ENCODE measurements around the gene BNIP2. TPM values are rescaled to one million over a fixed set of nuclear protein-coding genes. Genes with fewer than 3 reads are reported as not detected.
A peak's percentile ranks its signal among the peaks of the same experiment; 100 is the strongest.

BNIP2 gene
- total RNA-seq, 2 experiments from 2014 or later, result 65.3 to 108 TPM

DNA sequence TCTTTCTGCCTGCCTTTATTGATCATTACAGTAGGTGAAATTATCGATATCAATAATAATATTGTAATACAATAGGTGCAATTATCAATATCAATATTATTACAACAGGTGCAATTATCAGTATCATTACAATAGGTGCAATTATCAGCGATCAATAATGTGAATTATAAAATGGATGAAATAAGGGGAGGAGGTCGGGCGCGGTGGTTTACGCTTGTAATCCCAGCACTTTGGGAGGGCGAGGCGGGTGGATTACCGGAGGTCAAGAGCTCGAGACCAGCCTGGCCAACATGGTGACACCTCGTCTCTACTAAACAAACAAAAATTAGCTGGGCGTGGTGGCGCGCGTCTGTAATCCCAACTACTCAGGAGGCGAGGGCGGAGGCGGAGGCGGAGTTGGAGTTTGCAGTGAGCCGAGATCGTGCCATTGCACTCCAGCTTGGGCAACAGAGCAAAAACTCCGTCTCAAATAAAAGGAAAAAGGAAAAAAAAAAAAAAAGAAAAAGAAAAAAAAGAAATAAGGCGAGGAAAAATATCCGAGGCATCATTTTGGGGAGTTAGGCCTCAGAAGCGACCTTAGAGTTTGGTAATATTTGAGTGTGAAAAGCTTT lies 611 bp upstream of the BNIP2 start:
- POLR2A ChIA-PET, result interaction anchor here (1.0 to 1.1 kb wide), 2 partner anchors 10 to 134 kb away, joined by 3 to 4 read pairs; no protein-coding TSS in a partner anchor
- no peak for TF ChIP-seq EZH2phosphoT487 (IDR thresholded peaks at IDR 0.05; ENCODE audit: borderline replicate concordance, low read depth, low read length)
- TF ChIP-seq CTCF (conservative IDR thresholded peaks at IDR 0.05; ENCODE audit: low read length), result no peak
- no TSS peak for BruUV-seq (replicated peaks)

DNA sequence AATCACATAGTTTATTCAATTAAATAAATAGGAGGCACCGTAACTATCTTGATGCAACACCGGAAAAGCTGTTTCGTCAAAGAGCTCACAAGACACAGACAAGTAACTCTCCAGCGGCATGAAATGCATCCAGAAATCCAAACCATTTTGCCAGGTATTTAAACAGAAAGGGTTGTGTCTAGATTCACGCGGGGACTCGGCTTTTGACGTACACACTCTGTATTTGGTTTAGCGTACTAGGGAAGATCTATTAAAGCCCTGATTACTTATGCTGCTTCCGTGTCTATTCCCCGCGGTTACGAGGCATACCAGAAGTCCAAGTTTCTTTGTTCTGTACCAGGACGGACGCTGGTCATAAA lies 718 bp downstream of the BNIP2 start:
- POLR2A ChIA-PET, result interaction anchor here (1.3 to 1.4 kb wide), 2 partner anchors 29 to 171 kb away, joined by 3 to 4 read pairs; no protein-coding TSS in a partner anchor
- Histone ChIP-seq H3K79me2 (ENCODE audit: insufficient read depth, low read depth, low read length) (peaks cover 56% of the 10 kb centered on the region), H4K20me1 (ENCODE audit: insufficient read depth, low read length) (peaks cover 36% of the 10 kb centered on the region), H3K9me3 (ENCODE audit: low read length) (no peaks in the 10 kb centered on the region; the same call in 1 of the 2 replicates), H3K4me3 (ENCODE audit: low read depth, low read length, poor library complexity, severe bottlenecking) (peak overlapping the region; percentile 97), H3K9me2 (ENCODE audit: insufficient read depth, low read length) (no peaks in the 10 kb centered on the region), H3K4me1 (ENCODE audit: insufficient read depth, low read length, poor library complexity, severe bottlenecking) (peaks cover 53% of the 10 kb centered on the region), H3K27ac (ENCODE audit: low read depth, low read length, poor library complexity, severe bottlenecking) (peak overlapping the region; percentile 95), H2AFZ (ENCODE audit: low read length) (peak overlapping the region; percentile 40; the same call in 1 of the 2 replicates), H3K4me2 (ENCODE audit: low read length) (peak overlapping the region; percentile 99), H3K36me3 (ENCODE audit: insufficient read depth, low read length) (peaks cover 35% of the 10 kb centered on the region)
- TF ChIP-seq EZH2phosphoT487 (IDR thresholded peaks at IDR 0.05; ENCODE audit: borderline replicate concordance, low read depth, low read length) (no peak), CTCF (conservative IDR thresholded peaks at IDR 0.05; ENCODE audit: low read length) (no peak)
- CTCF ChIA-PET (ENCODE audit: unreplicated experiment), result interaction anchor here (0.7 kb wide), 1 partner anchor 36 kb away, joined by 3 read pairs; no protein-coding TSS in a partner anchor
- intact Hi-C loops (cut with micrococcal nuclease; ENCODE audit: unreplicated experiment), result loop anchor here (1.0 to 5.0 kb wide), 5 partner anchors 31 to 756 kb away; partner anchors contain the start of genes GTF2A2 and SLTM
- BruUV-seq (replicated peaks), result TSS peak; percentile 74
- DNase-seq (ENCODE audit: low spot score), result peak; percentile 65

More for the DNA sequence above, 611 bp upstream of the BNIP2 start:
- DNase-seq (ENCODE audit: low spot score), result peak; percentile 73
- peaks cover 26% of the 10 kb centered on the region for H4K20me1 ChIP-seq (ENCODE audit: insufficient read depth, low read length)
- no peaks in the 10 kb centered on the region; the same call in 1 of the 2 replicates for H3K9me3 ChIP-seq (ENCODE audit: low read length)
- peaks cover 44% of the 10 kb centered on the region for H3K4me1 ChIP-seq (ENCODE audit: insufficient read depth, low read length, poor library complexity, severe bottlenecking)
- peak overlapping the region; percentile 76 for H3K4me2 ChIP-seq (ENCODE audit: low read length)
- intact Hi-C loops (cut with micrococcal nuclease; ENCODE audit: unreplicated experiment), result loop anchor here (2.0 to 10.0 kb wide), 7 partner anchors 157 to 833 kb away; partner anchors contain the start of gene SLTM
- peak overlapping the region; percentile 83 for H2AFZ ChIP-seq (ENCODE audit: low read length)
- H3K27ac ChIP-seq (ENCODE audit: low read depth, low read length, poor library complexity, severe bottlenecking), result peak overlapping the region; percentile 95
- H3K79me2 ChIP-seq (ENCODE audit: insufficient read depth, low read depth, low read length), result peaks cover 43% of the 10 kb centered on the region
- H3K9me2 ChIP-seq (ENCODE audit: insufficient read depth, low read length), result no peaks in the 10 kb centered on the region
- CTCF ChIA-PET (ENCODE audit: unreplicated experiment), result no interaction called here
- H3K36me3 ChIP-seq (ENCODE audit: insufficient read depth, low read length), result peaks cover 22% of the 10 kb centered on the region
- peak overlapping the region; percentile 97 for H3K4me3 ChIP-seq (ENCODE audit: low read depth, low read length, poor library complexity, severe bottlenecking)
